OCI-LY7 (cell line): ENCODE results near the gene CHN1. TPM values are rescaled to one million over a fixed set of nuclear protein-coding genes. Genes with fewer than 3 reads are reported as not detected.

Experiments used
- BruUV-seq: library from RNA; stranded (reverse); fragments of 400-500 nt; replicated peaks from 2 replicates; lab custom pipeline; 2021; lab: Mats Ljungman, UMichigan
- CTCF ChIA-PET: fragments of 300-600 bp; sonication (Branson Sonifier 250); formaldehyde crosslinking; loops from one replicate; lab custom pipeline; 2022; ENCODE audit warnings: antibody characterized with exemption; ENCODE audit not compliant: unreplicated experiment; lab: Charles Lee
- POLR2A ChIA-PET: fragments of 300-600 bp; sonication (Branson Sonifier 250); formaldehyde crosslinking; loops from one replicate; lab custom pipeline; 2022; ENCODE audit warnings: antibody characterized with exemption; lab: Charles Lee
- DNase-seq: peaks from one replicate; pipeline ENCODE4 v3.0.0-alpha.2; 2015; ENCODE audit warnings: low spot score
- H2AFZ ChIP-seq: fragments of 200-600 bp; sonication (generic), shearing (Covaris generic); 2 replicates; pipeline ENCODE4 v1.6.1; 2014; ENCODE audit warnings: mild to moderate bottlenecking, antibody characterized with exemption, low read length, moderate library complexity
- H3K27ac ChIP-seq: fragments of 200-600 bp; sonication (generic); 2 replicates; pipeline ENCODE4 v1.5.1; 2014; ENCODE audit warnings: mixed run types, low read depth, mild to moderate bottlenecking, moderate library complexity, low read length, inconsistent platforms; ENCODE audit not compliant: poor library complexity, severe bottlenecking
- H3K36me3 ChIP-seq: fragments of 200-600 bp; sonication (generic); 2 replicates; pipeline ENCODE4 v1.6.1; 2014; ENCODE audit warnings: mild to moderate bottlenecking, antibody characterized with exemption, low read length, moderate library complexity, mixed read lengths; ENCODE audit not compliant: insufficient read depth
- H3K4me1 ChIP-seq: fragments of 200-600 bp; sonication (generic); 2 replicates; pipeline ENCODE4 v1.5.1; 2014; ENCODE audit warnings: mild to moderate bottlenecking, low read length; ENCODE audit not compliant: insufficient read depth, poor library complexity, severe bottlenecking
- H3K4me2 ChIP-seq: fragments of 200-600 bp; sonication (generic); 2 replicates; pipeline ENCODE4 v1.6.1; 2014; ENCODE audit warnings: mild to moderate bottlenecking, low read length
- H3K4me3 ChIP-seq: fragments of 200-600 bp; sonication (generic); 2 replicates; pipeline ENCODE4 v1.5.1; 2014; ENCODE audit warnings: mild to moderate bottlenecking, low read depth, low read length; ENCODE audit not compliant: poor library complexity, severe bottlenecking
- H3K79me2 ChIP-seq: fragments of 200-600 bp; sonication (generic); 2 replicates; pipeline ENCODE4 v1.6.1; 2016; ENCODE audit warnings: low read depth, mild to moderate bottlenecking, low read length, moderate library complexity, mixed read lengths; ENCODE audit not compliant: insufficient read depth
- H3K9me2 ChIP-seq: fragments of 200-600 bp; sonication (generic); 2 replicates; pipeline ENCODE4 v1.6.1; 2016; ENCODE audit warnings: mild to moderate bottlenecking, low read length, mixed read lengths; ENCODE audit not compliant: insufficient read depth
- H3K9me3 ChIP-seq: fragments of 200-600 bp; sonication (generic); 2 replicates; pipeline ENCODE4 v1.6.1; 2014; ENCODE audit warnings: mild to moderate bottlenecking, mixed run types, low read length, mixed read lengths
- H4K20me1 ChIP-seq: fragments of 200-600 bp; sonication (generic); 2 replicates; pipeline ENCODE4 v1.6.1; 2014; ENCODE audit warnings: mild to moderate bottlenecking, antibody characterized with exemption, low read length, moderate library complexity, mixed read lengths; ENCODE audit not compliant: insufficient read depth
- EZH2phosphoT487 ChIP-seq: fragments of 200-600 bp; sonication (generic); IDR thresholded peaks from 2 replicates; pipeline ENCODE4 v1.6.1; 2018; ENCODE audit warnings: low read depth, borderline replicate concordance, mild to moderate bottlenecking, mixed run types, antibody characterized with exemption, low read length, moderate library complexity, mixed read lengths
- intact Hi-C: fragments of 100-400 bp; cut with micrococcal nuclease; formaldehyde crosslinking; loops from one replicate; pipeline ENCODE4 v1.10.0; 2022; ENCODE audit not compliant: unreplicated experiment
- total RNA-seq, 2 experiments: library from RNA; depleted of rRNA in 1 of 2; stranded (reverse); fragments of >200 nt in 1 of 2; shearing (Covaris generic) in 1 of 2; gene quantifications; 2 replicates each; pipeline ENCODE4 v1.2.3, GENCODE V29; 2014 to 2022
- TF ChIP-seq, protein P1 (sequence below): fragments of 200-600 bp; sonication (generic); conservative IDR thresholded peaks from 2 replicates; pipeline ENCODE4 v1.5.1; 2014; ENCODE audit warnings: mild to moderate bottlenecking, antibody characterized with exemption, low read length, moderate library complexity, mixed read lengths

The CHN1 gene
- total RNA-seq, 2 experiments from 2014 or later, result 0.44 TPM; not detected in 1

DNA sequence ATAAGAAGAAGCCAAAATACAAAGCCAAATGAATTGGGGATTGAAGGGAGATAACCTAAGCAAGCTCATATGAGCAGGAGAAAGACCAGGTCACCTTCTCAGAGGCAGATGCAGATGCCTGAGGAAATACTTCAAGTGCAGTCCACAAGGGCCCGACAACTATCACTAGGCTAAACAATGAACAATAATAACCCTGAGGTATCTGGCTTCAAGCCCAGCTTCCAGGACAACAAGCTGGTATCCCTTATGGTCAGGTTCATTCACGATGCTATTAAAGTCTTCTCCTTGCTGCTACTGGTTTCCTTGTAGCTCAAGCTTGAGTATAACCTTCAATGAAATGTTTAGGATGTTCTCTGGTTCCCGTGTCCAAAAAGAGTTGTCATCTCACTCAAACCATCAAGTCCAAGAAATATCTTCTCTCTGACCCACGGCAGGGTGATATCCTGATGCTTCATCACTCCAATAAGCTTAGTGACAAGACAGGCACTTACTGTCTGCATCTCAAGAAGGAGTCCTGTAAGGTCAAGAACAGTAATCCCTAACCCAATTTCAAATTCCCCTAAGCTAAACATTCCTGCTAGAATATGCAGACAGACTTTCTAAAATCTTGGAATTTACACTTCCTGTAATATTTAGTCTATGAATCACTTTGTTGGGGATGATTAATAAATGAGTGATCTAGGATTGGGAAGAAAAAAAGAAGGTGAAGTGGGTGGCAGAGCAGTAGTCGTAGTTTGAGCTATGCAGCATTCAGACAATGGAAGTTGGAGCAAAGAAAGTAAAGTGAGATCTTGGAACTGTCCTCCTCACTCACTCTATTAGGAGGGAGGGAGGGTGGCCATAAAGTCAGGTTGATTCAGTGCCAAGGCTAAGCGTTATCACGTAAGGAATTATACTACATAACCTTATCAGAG, 33.1 kb downstream of the CHN1 start:
- BruUV-seq, result no TSS peak
- intact Hi-C loops, result no loop called here
- H3K27ac ChIP-seq, result no peak overlapping the region
- H3K9me2 ChIP-seq, result no peaks in the 10 kb centered on the region
- no peaks in the 10 kb centered on the region for H4K20me1 ChIP-seq
- DNase-seq, result no peak
- no peaks in the 10 kb centered on the region for H3K4me1 ChIP-seq
- H3K4me2 ChIP-seq, result no peak overlapping the region
- ChIA-PET POLR2A (no interaction called here), CTCF (no interaction called here)
- H3K79me2 ChIP-seq, result no peaks in the 10 kb centered on the region
- no peak overlapping the region for H3K4me3 ChIP-seq
- TF ChIP-seq, protein P1, sequence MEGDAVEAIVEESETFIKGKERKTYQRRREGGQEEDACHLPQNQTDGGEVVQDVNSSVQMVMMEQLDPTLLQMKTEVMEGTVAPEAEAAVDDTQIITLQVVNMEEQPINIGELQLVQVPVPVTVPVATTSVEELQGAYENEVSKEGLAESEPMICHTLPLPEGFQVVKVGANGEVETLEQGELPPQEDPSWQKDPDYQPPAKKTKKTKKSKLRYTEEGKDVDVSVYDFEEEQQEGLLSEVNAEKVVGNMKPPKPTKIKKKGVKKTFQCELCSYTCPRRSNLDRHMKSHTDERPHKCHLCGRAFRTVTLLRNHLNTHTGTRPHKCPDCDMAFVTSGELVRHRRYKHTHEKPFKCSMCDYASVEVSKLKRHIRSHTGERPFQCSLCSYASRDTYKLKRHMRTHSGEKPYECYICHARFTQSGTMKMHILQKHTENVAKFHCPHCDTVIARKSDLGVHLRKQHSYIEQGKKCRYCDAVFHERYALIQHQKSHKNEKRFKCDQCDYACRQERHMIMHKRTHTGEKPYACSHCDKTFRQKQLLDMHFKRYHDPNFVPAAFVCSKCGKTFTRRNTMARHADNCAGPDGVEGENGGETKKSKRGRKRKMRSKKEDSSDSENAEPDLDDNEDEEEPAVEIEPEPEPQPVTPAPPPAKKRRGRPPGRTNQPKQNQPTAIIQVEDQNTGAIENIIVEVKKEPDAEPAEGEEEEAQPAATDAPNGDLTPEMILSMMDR, result no peak
- no peak for TF ChIP-seq EZH2phosphoT487
- H2AFZ ChIP-seq, result no peak overlapping the region
- H3K9me3 ChIP-seq, result no peaks in the 10 kb centered on the region
- H3K36me3 ChIP-seq, result no peaks in the 10 kb centered on the region

DNA sequence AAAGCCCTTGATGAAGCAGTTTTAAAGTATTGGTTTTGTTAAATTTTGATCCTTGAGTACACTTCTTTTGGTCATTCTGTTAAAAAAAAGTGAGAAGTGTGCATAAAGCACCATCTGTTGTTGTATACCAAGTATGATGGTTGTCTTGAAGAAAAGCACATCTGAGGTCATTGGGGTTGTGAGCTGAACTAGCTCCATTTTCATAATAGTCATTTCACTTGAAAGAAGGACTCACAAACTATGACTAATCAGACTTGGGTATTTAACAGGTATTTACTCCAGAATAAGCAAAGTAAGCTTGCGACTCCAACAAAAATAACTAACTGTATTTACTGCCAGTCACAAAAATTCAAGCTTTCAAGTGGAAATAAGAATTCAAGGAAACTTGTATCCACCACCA, 35.1 kb downstream of the CHN1 start:
- H3K4me3 ChIP-seq, result no peak overlapping the region
- no peak for DNase-seq
- no TSS peak for BruUV-seq
- intact Hi-C loops, result no loop called here
- no peaks in the 10 kb centered on the region for H3K4me1 ChIP-seq
- POLR2A ChIA-PET, result interaction anchor here (1.1 kb wide), 1 partner anchor 10 kb away, joined by 3 read pairs; no protein-coding TSS in a partner anchor
- H3K4me2 ChIP-seq, result no peak overlapping the region
- TF ChIP-seq, protein P1, result no peak
- TF ChIP-seq EZH2phosphoT487, result no peak
- CTCF ChIA-PET, result no interaction called here
- no peak overlapping the region for H2AFZ ChIP-seq
- H3K36me3 ChIP-seq, result no peaks in the 10 kb centered on the region
- H3K9me3 ChIP-seq, result no peaks in the 10 kb centered on the region
- H3K9me2 ChIP-seq, result no peaks in the 10 kb centered on the region
- no peaks in the 10 kb centered on the region for H3K79me2 ChIP-seq
- no peak overlapping the region for H3K27ac ChIP-seq
- H4K20me1 ChIP-seq, result no peaks in the 10 kb centered on the region

DNA sequence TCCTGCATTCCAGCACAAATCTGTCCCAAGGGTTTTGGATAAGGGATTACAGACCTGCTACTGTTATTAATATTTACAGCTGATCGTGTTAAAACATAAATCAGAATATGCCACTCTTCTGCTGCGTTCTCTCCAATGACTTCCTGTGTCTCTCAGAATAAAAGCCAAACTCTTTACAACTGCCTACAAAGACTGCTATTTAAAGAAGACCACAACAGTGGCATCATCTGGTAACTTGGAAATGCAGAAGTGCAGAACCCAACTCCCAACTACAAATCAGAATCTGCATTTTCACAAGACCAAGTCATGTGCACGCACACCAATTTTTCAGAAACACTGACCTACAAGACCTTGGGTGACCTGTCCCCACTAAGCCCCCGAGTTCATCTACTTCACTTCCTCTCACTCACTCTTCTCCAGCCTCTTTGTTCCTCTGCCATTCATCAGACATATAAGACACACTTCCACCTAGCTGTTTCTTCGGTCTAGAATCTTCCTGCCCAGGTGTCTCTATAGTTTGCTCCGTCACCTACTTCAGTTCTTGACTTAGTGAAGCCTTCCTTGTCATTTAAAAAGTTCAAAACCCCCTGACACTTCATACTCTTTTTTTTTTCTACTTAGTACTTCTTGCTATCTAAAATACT, 36.0 kb downstream of the CHN1 start:
- no peak overlapping the region for H2AFZ ChIP-seq
- no peaks in the 10 kb centered on the region for H4K20me1 ChIP-seq
- H3K9me3 ChIP-seq, result no peaks in the 10 kb centered on the region
- no peaks in the 10 kb centered on the region for H3K79me2 ChIP-seq
- DNase-seq, result no peak
- TF ChIP-seq, protein P1, result no peak
- no peak for TF ChIP-seq EZH2phosphoT487
- POLR2A ChIA-PET, result no interaction called here
- intact Hi-C loops, result no loop called here
- H3K4me2 ChIP-seq, result no peak overlapping the region
- no peaks in the 10 kb centered on the region for H3K36me3 ChIP-seq
- H3K9me2 ChIP-seq, result no peaks in the 10 kb centered on the region
- no peak overlapping the region for H3K4me3 ChIP-seq
- no peaks in the 10 kb centered on the region for H3K4me1 ChIP-seq
- H3K27ac ChIP-seq, result no peak overlapping the region
- CTCF ChIA-PET, result no interaction called here
- BruUV-seq, result no TSS peak
